Inflammatory macrophage treated with lipopolysaccharide for 4 hours (primary cell): ENCODE measurements around the gene PDE9A.

Experiments
- DNase-seq: peaks from one replicate; pipeline ENCODE4 v3.0.0-alpha.2; 2020

The PDE9A gene

DNA sequence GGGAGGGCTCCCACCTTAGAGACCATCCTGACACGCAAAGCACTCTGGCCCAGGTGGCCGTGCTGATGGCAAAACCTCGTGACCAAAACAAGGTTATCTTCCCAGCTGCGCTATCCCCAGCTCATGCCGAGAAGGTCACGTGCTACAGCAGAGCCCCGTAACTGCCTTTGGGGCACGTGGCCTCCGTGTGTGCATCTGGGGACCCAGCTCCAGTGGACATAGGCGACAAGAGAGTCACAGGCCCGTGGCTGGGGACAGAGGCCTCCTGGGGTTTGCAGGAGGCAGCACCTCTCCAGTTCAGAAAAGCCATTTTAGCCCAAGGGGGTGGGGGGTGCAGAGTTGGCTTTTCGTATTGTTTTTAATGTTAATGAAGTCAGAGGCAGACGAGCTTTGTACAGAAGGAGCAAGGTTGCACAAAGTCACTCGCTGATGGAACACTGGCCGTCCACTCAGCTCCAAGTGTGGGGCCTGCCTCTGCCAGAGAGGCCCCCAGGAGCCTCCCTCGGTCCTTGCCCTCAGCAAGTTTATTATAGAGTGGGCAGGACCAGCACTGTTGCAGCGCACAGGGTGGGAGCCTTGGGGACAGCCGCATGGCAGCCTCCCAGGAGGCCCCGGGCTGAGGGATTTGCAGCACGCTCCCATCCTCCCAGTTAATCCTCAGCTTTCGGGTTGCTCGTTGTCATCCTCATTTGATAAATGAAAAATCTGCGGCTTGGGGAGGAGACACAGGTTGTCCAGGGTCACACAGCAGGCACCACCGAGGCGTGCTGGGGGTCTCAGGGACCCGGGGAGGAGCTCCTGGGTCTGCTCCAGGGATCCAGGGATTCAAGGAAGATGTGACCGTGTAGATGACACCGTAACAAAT is 8.0 kb upstream of the PDE9A start:
- no peak for DNase-seq

DNA sequence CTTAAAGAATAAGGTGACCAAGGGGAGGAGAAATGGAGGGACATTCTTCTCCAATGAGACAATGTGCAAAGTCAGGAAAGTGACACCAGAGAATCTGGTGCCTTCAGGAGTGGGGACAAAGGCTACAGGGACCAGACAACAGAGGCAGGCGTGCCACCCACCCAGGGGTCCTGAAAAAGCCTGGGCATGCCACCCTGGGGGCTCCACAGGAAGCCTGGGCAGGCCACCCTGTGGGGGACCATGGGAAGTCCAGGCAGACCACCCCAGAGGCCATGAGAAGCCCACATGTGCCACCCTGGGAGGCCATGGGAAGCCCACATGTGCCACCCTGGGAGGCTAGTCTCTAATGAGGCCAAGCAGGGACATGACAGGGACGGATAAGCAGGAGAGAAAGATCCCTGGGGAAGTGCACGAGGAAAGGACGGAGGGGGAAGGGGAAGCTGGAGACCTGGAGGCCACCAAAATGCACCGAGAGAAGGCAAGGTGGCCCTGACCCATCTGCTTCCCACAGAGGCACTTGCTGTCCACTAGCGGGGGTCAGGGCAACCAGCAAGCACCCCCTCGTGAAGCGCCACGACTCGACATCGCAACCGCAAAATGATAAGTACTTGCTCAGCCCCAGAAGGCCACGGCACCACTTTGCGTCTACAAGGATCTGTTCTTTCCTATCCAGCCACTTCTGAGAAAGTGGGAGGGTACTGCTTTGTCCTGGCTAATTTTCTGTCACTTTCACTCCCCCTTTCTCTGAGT is 7.2 kb upstream of the PDE9A start:
- no peak for DNase-seq

DNA sequence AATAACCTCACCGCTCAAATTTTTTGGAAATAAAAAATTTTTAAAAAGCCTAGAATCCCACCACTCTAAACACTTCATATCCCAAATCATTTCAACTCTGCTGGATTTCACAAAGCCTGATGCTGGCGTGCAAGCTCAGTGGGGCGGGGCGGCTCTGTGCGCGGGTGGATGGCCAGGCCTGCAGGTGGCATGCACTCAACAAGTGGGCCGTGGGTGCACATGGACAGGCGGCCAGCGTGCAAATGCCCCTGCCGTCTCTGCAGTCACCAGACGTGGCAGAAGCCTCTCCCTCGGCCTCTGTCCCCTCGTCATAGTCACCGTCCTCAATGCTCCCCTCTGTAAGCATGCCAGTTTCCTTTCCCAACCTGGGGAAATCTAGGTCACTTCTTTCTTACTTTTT is 6.6 kb upstream of the PDE9A start:
- no peak for DNase-seq

DNA sequence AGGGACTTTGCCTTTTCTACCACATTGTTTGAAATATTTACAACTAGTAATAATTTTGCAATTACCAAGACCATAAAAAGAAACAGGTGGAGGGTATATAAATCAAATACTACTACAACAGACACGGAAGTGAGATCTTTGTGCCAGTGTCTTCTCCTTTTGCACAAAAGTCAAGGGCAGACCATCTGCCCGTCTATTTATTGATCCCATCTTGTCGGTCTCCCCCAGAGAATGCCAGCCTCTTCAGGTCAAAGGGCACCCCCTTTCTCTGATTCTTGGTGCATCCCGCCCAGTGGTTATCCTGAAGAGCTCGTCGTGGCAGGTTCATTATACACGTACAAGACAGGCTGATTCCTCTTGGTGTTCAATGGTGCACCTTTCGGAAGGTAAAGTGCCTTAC is 4.8 kb upstream of the PDE9A start:
- no peak for DNase-seq

DNA sequence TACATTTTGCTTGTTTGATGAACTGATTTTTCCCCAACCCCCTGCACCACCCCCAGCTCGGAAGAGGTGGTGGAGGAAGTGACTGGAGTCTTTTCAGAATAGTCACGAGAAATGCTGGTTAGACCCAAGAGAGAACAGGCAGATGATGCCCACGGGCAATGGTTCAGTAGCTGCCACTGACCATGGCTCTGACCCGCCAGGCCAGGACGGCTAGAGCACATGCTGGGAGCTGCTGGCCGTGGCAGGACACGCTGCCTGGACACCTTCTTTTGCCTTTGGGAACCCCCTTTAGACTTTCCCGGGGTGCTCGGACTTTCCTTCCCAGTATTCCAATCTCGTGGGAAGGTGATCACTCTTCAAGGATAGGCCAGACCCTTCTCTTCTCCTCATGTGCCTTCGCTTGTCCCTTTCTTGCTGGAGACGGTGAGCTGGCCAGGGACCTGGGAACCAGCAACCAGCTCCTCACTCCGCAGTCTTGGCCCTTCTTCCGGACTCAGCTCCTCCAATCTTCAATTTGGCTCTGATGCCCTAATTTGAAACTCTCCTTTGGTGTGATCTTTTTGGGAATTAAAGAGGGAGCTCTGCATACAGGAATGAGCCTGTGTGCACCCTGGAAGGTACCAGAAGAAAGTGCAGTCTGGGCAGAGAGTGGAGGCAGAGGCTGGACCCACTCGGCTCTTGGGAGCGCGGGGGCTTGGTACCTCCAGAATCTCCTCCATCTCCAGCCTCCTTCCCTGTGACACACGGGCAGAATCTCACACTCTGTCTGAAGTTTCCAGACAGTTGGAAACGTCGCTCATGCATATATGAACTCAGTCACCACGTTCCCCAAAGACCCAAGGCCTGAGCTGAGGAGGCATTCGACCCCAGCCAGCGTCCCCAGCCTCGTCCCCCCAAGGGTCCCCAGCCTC is 4.0 kb upstream of the PDE9A start:
- DNase-seq: no peak

DNA sequence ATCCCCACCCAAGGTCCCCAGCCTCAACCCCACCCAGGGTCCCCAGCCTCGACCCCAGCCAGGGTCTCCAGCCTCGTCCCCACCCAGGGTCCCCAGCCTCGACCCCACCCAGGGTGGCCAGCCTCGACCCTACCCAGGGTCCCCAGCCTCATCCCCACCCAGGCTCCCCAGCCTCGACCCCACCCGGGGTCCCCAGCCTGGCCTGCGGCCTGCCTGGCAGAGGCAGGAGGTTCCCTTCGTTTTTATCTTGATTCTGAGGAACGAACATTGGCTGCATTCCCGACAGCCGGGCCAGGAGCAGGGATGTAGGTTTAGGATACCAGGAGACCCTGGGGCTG is 3.4 kb upstream of the PDE9A start:
- no peak for DNase-seq

DNA sequence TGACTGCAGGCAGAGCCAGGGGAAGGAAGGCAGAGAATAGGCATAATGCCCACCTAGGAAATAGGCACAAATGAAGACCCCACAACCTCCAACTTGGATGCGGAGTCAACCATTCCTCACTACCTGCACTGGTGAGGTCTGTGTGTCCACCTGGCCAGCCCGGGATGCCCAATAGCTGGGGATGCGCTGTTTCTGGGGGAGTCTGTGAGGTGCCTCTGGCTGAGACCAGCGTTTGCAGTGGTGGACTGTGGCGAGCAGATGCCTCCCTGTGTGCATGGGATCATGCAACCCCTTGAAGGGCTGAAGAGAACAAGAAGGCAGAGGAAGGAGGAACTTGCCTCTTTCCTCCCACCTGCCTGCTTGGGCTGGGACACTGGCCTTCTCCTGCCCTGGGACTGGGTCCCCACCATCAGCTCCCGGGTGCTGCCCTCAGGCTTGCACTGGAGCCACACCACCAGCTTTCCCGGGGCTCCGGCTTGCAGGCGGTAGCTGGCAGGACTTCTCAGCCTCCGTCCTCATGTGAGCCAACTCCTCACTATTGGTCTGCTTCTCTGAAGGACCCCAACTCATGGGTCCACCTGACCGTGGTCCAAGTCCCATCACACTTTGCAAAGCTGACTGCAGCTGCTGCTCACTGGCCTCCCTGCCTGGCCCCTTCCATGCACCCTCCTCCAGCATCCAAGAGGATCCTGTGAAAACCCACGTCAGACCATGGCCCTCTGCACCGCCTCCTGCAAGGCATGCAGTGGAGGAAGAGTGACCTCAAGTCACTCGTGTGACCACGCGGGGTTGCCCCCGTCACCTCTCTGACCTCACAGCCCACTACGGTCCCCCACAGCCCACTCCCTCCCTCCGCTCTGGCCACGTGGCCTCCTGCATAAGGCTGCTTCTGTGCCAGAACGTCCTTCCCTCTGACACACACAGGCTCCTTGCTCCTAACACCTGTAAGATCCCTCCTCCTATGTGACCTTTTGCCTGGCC is 2.7 kb upstream of the PDE9A start:
- no peak for DNase-seq

DNA sequence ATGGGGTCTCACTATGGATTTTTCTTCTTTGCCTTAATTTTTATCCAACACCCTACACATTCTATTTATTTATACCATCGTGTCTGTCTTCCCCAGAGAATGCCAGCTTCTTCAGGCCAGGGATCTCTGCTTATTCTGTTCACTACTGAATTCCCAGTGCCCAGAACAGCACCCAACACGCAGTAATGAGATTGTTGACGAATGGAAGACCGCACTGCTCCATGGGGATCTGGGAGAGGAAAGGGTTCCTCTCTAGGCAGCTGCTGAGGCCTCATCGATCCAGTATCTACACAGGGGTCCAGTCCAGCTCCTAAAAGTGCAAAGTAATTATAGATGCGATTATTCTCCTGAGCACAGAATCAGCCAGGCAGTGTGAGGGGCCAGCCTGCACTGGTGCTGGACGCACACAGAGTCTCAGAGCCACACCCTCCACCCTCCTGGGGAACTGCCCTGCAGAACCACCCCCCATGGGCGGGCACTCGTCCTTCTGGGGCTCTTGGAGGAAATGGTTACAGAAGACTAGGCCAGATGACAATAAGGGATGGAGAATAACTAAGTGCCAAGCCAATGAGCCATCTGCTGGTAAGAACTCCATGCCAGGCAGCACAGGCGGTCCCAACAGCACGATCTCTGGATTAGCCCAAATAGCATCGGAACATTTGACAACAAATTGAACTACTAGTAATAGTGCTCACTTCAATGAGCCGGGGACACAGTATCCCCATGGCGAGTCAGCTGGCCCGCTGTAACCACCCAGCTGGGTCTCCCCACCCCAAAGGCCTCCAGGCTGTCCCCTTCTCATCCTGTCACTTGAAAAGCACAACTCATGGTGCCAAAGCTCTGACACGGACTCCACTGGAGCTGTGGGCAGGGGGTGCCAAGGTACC is 1.7 kb upstream of the PDE9A start:
- DNase-seq: no peak

DNA sequence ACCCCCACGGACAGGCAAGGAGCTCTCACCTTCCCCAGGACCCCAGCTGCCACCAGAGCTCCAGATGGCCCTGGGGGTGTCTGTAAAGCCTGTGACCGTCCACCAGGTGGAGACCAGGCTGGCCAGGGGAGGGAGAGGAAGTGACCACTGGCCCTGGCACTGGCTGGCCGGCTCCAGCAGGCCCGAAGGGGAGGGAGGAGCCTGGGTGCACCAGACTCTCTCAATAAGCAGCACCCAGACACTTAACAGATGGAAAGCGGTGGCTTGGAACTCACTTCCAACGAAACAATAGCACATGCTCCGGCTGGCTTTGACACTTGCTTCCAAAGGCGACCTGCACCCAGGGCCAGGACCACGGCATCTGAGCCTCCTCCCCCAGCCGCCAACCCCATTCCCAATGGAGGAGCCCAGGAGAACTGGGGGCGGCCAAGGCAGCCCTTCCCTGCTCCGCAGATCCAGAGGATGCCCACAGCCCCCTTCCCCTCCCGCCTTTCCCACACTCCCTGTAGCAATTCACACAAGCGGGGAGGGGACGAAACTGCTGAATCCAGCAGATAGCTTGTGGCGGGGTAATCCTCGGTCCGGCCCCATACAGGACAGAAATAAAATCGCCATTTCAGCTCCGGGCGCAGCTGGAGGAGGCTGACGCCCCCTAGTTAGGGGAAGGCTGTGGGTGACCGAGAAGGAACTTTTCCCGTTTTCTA is 742 bp upstream of the PDE9A start:
- DNase-seq: peak; percentile 41

DNA sequence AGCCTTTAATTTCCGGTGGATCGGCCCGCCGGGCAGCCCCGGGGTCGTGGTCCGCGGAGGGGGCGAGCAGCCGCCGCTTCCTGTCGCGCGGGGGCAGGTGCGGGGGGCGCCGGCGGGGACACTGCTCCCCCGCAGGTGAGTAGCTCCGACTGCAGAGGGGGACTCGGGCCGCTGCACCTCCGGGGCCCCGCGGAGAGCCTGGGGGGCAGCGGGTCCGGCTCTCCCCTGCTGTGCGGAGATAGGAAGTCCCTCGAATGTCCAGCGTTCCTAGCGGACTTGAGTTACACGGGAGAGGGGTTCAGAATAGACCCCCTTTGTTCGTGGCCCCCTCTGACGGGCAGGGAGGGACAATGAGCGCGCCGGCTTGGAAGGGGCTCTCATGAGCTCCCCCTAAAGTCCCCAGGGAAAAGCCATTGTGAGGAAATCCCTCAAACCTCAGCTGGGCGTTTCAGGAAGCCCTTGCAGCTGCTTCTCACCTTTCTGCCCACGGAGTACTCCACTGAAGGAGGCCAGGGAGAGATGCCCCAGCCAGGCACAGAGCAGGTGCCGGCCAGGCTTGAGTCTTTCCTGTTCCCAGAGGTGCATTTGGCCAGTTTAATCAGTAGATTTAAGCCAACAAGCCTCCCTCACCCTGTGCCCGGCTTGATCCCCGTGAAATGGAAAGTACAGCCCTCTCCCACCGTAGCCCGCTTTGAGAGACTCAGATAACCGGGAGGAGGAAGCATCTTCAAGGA is 925 bp downstream of the PDE9A start:
- DNase-seq: no peak

DNA sequence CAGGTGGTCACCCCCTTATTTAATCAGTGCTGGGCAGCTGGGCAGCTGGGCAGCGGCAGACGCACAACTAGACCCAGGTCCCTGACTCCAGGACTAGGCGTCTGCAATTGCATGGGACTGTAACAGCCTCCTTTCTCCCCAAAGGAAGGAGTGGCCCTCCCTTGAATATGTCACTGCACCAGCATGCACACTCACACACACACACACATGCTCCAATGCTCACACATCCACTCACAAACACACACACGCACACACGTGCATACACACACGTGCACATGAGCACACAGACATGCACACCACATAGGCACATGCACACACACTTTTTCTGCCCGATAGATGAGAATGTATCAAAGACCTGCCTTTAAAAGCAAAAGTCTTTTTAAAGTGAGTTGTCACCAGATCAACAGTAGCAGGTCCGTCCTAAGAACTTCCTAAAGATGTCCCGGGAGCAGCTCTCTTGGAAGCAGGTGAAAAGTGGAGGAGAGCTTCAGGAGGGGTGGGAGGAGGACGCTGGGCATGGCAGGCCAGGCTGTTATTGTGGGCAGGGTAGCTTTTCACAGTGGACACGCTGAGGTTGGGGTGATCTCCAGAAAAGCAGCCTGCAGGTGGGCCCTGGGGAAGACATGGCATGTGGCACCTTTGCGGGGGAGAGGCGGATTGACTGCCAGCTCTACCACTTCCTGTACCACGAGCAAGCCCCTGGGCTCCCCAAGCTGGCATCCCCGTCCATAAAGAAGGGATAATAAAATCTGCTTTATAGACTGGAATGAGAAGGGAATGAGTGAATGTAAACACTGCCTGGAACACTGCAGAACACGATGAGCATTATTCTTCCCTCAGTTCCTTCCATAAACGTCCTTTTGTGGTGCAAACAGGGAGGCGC is 1.7 kb downstream of the PDE9A start:
- no peak for DNase-seq

DNA sequence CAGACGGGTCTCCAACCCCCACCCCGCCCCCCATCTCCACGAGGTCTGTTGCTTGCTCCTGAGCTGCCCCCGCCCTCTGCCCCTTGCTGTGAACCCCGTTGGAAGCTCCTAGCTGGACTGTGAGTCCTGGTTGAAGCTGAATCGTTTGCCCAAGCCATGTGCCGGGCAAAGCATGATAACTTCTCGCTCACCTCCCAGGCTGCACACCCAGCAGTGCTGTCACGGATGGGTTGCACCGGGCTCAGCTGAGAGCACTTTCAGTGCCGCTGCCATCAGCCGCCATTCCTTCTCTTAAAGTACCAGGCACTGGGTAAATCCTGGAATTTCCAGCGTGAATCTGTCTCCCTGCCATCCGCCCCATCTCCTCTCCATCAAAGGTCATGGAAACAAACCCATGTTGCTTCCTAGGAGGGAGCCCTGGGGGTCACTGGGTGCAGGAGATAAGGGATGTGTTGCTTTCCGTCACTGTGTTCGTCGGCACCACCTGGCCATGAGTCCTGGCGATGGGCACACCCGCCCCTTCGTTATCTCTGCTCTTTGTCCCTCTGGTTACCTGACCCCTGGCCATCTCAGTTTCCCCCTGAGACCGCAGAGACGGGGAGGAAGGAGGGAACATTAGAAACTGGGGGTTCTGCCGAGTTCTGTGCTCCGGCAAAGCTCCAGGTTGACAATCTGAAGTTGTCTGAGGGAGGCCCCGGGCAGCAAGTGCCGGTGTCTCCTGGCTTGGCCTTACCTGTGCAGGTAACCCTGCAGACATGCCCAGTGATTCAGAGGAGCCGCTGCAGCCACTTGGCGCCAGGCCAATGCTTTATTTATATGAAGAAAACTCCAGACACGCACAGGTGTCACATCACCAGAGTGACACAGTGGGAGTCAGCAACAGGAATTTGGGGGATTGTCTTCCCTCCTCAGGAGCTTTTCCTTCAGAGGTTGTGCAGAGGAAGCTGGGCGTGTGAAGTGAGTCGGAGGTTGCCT is 2.7 kb downstream of the PDE9A start:
- DNase-seq: no peak

DNA sequence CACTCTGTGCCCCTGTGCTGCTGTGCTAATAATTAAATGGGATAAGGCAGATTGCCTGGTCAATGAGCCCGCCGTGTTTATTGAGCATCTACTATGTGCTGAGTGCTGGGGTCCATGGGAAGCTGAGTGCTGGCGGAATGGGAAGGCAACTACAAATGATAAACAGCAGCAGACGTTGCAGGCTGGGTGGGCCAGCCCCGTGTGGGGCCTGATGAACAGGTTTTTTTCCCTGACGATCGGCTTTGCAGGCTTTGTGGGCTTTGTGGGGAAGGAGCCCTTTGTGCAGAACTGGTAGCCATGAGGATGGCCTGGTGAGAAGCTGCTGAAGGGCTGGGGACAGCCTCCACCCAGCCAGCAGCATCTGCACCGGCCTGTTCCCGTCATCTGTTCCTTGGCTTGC is 3.5 kb downstream of the PDE9A start:
- DNase-seq: no peak

DNA sequence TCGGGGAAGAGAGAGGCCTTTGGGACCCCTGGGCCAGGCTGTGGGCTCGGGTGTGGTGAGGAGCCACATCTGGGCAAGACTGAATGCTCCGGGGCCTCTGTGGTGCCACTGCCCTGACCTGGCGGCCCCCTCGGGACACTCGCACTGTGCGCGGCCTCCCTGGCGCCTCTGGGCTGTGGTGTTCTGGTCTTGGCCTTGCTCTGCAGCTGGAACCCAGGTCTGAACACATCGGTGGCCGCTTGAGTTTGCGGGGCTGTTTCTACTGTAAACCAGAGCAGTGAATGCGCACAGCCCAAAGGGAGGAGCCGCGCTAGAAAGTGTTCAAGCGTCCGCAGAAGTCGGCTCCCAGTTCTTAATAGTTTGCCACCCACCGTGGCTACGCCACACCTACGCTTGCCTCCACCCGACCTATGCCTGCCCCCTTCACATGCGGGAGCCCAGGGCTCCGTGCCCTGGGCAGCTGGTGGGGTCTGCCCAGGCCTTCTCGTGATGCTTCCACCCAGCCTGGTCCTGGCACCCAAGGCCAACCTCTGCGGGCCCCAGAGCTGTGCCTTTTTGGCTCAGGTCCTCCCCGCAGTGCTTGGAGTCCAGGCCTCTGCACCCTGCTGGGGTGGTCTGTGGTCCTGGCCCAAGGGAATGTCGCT is 4.4 kb downstream of the PDE9A start:
- DNase-seq: no peak

DNA sequence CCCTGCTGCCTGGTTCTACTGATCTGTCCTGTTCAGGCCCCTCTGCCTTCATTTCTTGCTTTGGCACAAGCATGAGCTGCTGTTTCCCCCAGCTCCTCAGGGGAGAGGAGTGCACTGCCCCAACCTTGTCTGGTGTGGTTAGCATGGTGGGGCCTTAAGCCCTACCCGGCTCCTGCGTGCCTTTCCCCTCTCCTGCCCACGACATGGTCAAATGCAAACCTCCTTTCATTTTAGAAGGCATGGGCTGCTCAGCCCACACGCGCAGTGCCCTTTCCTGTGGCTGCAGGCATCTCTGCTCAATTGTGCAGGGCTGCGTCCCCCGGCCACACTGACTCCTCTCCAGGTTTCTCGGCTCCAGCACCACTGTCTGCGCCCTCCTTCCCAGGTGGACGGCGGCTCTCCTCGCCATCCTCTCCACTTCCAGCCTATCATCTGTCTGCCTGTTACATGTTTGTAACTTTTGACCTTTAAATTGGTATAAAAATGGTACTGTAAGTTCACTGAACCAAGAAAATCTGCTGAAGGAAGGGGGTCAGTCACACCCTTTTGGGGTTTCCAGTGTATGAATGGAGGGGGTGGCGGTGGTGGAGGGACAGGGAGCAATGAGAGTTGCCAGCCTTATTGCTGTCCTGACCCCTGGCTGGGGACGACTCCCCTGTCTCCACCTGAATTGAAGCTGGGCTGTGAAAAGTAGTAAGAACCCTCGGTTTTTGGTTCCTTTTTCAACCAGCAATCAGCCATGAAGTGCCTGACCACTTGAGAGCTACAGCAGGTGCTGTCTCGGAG is 5.1 kb downstream of the PDE9A start:
- DNase-seq: no peak
